C4-2B (cell line): ENCODE measurements around the gene SLC9B2.

Source experiments
- ZFX ChIP-seq: fragments of 450-650 bp; IDR thresholded peaks from 2 replicates; pipeline ENCODE4 v1.6.1; 2017
- TF ChIP-seq, protein P1 (sequence below): fragments of 450-650 bp; conservative IDR thresholded peaks from 2 replicates; pipeline ENCODE4 v1.5.1; 2017; ENCODE audit warnings: mild to moderate bottlenecking

DNA sequence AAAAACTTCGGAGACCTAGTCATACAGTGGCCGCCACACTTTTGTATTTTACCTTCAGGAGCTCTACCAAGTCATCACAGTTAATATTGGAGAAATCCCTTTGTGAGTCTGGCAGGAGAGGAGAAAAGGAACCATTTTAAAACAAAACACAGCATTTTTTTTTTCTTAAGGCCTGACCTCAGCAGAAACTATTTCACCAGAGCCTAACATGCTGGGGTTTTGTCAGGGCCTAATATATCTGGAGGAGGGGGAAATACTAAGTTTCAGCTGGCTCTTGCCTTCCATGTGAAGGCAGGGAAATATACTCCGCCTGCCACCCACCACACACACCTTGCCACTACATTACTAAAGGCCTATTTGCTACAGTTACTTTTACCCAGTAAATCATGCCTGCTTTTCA is 49.6 kb upstream of the SLC9B2 start:
- TF ChIP-seq, protein P1, sequence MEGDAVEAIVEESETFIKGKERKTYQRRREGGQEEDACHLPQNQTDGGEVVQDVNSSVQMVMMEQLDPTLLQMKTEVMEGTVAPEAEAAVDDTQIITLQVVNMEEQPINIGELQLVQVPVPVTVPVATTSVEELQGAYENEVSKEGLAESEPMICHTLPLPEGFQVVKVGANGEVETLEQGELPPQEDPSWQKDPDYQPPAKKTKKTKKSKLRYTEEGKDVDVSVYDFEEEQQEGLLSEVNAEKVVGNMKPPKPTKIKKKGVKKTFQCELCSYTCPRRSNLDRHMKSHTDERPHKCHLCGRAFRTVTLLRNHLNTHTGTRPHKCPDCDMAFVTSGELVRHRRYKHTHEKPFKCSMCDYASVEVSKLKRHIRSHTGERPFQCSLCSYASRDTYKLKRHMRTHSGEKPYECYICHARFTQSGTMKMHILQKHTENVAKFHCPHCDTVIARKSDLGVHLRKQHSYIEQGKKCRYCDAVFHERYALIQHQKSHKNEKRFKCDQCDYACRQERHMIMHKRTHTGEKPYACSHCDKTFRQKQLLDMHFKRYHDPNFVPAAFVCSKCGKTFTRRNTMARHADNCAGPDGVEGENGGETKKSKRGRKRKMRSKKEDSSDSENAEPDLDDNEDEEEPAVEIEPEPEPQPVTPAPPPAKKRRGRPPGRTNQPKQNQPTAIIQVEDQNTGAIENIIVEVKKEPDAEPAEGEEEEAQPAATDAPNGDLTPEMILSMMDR, result no peak
- no peak for TF ChIP-seq ZFX
